ENCODE measurements around the gene ANO6. TPM values are rescaled to one million over a fixed set of nuclear protein-coding genes. Genes with fewer than 3 reads are reported as not detected.

The ANO6 gene
- total and polyA plus RNA-seq, 2 of the 4 experiments (the other 2 are of a cell fraction) = 21.6 to 41.0 TPM

GRCh38 chr12:45478931-45479330 lies 263.0 kb downstream of the ANO6 start:
- no peak overlapping the region for H3K18ac ChIP-seq (ENCODE audit: low read depth, low read length)
- H4K8ac ChIP-seq (ENCODE audit: low read depth in 2 of 2, low read length in 2 of 2) = no peak overlapping the region
- intact Hi-C loops (cut with micrococcal nuclease) (no loop called here), dilution Hi-C loops (cut with HindIII; ENCODE audit: low sequenced_read_pairs, unreplicated experiment) (no loop called here), in situ Hi-C loops (cut with MboI; ENCODE audit: low sequenced_read_pairs) (no loop called here)
- TF ChIP-seq BHLHE40 (IDR thresholded peaks at IDR 0.05; ENCODE audit: low read depth, low read length) = no peak
- no peak overlapping the region for H2BK120ac ChIP-seq (ENCODE audit: low read depth, low read length)
- no peak overlapping the region for H2BK20ac ChIP-seq (ENCODE audit: low read depth, low read length)
- no peak overlapping the region for H3K4ac ChIP-seq (ENCODE audit: low read depth, low read length)
- H3K9me3 ChIP-seq (ENCODE audit: control insufficient read depth, insufficient read depth, low read length) = 0 out of 2 replicates have a peak, but pooled peaks cover 4% of the 10 kb centered on the region
- H3K27me3 ChIP-seq (ENCODE audit: control insufficient read depth, insufficient read depth, low read length) = peaks cover 4% of the 10 kb centered on the region
- no peaks in the 10 kb centered on the region for H3K4me1 ChIP-seq (ENCODE audit: control insufficient read depth, insufficient read depth, low read length)
- POLR2A ChIA-PET (ENCODE audit: unreplicated experiment) = no interaction called here
- no peak overlapping the region for H2BK15ac ChIP-seq (ENCODE audit: low read depth, low read length)
- H4K5ac ChIP-seq (ENCODE audit: low read depth, low read length) = no peak overlapping the region
- H3K9me1 ChIP-seq (ENCODE audit: insufficient read depth, low read length) = no peaks in the 10 kb centered on the region
- no peaks in the 10 kb centered on the region for H4K20me1 ChIP-seq (ENCODE audit: insufficient read depth, low read length)
- H2BK5ac ChIP-seq (ENCODE audit: low read depth, low read length, poor library complexity, severe bottlenecking) = no peak overlapping the region
- H4K91ac ChIP-seq (ENCODE audit: insufficient read depth, low read depth, low read length) = no peak overlapping the region
- no peak overlapping the region for H3K56ac ChIP-seq (ENCODE audit: extremely low read depth, insufficient read depth, low read length)
- H3K79me1 ChIP-seq (ENCODE audit: low read depth in 1 of 2, low read length in 2 of 2) = no peaks in the 10 kb centered on the region
- H3K36me3 ChIP-seq (ENCODE audit: control insufficient read depth, insufficient read depth, low read length) = no peaks in the 10 kb centered on the region
- ATAC-seq (ENCODE audit: low read depth) = no peak
- DNase-seq = no peak
- no peak overlapping the region for H3K23ac ChIP-seq (ENCODE audit: low read depth, low read length)
- H3K14ac ChIP-seq (replicated peaks; ENCODE audit: low read depth, low read length) = no peak overlapping the region
- no peak overlapping the region for H2AFZ ChIP-seq (replicated peaks; ENCODE audit: low read length, poor library complexity)
- WGBS, 2 experiments (ENCODE audit: extremely low coverage in 2 of 2, insufficient read length in 1 of 2) = no CpG with 5 or more reads among the region's 1 CpG
- BruUV-seq (replicated peaks) = no TSS peak
- CTCF ChIA-PET = interaction anchor here (0.5 to 0.6 kb wide), 2 partner anchors 28 to 150 kb away, joined by 3 to 5 read pairs; no protein-coding TSS in a partner anchor
- H3K9ac ChIP-seq (ENCODE audit: low read depth, low read length) = no peak overlapping the region
- no peak overlapping the region for H2AK5ac ChIP-seq (ENCODE audit: low read depth, low read length)
- no peak overlapping the region for H3K4me3 ChIP-seq (ENCODE audit: insufficient read depth, low read depth, low read length)
- H3K27ac ChIP-seq (ENCODE audit: insufficient read depth, low read length) = no peak overlapping the region
- no peak overlapping the region for H2AK9ac ChIP-seq (replicated peaks; ENCODE audit: low read depth, low read length, poor library complexity)
- no peak overlapping the region for H3K4me2 ChIP-seq (ENCODE audit: low read depth, low read length)

Data from IMR-90 (cell line).